Pons (tissue), 1 donor: ENCODE results near the gene FBXW5.

Source experiments
- DNase-seq: peaks from one replicate; pipeline ENCODE4 v3.0.0-alpha.2; 2016; ENCODE audit warnings: low spot score

FBXW5 gene

GRCh38 chr9:136961279-136962065, 16.9 kb upstream of the FBXW5 start:
- DNase-seq: no peak

- DNase-seq: no peak
Measured at GRCh38 chr9:136960938-136961275, 16.4 kb upstream of the FBXW5 start.

- no peak for DNase-seq
Measured at GRCh38 chr9:136960212-136960937, 15.8 kb upstream of the FBXW5 start.

DNA sequence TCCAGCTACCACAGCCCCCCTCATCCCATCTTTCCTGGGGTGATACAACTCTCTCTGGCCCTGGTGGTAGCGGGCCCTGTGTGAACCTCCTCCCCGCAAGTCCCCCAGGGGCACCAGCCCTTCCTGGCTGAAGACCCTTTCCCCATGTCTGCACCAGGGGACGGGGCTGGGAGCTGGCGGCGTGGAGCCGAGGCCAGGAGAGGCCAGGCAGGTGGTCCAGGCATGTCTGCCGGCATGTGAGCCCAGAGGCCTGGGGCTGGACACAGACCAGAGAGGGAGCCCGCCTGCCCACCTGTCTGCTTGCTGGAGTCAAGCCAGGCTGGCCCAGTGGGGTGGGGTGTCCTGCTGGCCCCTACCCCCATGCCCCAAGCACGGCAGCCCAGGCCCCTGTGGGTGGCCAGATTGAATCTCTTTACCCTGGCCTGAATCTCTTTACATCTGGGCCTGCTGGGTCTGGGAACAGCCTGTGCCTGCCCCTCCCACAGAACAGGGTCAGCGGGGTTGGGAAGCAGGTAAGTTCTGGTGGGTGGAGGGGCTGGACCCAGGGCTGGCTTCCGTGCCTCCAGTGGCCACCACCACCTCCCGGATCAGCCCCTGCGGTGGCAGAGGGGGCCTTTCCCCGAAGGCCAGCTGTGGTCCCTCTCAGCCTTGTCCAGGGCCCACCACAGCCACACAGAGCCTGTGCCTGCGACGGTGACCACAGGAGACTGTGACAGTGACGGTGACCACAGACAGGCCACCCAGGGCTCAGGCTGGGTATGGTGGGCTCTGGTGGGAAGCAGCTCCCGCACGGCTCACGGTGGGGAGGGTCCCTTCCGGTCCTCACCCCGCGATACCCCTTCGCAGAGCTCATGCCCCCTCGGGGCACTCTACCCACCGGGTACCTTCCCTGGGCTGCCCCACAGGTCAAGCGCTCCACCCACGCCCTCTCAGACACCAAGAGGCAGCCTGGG, 14.6 kb upstream of the FBXW5 start:
- no peak for DNase-seq

DNA sequence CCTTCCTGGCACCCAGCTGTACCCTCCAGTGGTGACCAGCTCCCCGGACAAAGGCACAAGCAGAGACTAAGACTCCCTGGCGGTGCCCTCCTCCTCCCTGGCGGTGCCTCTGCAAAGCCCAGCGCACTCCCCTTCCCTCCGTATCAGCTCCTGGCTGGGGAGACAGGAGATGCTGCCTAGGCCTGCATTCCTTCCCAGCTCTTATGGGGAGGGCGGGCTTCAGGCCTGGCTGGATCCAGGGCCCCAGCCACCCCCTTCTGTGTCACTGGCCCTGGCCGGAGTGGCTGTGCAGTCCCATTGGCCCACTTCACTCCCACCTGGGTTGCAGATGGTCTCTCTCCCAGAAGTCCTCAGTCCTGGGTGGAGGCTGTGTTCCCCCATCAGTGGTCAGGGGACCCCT, 13.9 kb upstream of the FBXW5 start:
- no peak for DNase-seq

- no peak for DNase-seq
Measured at GRCh38 chr9:136957901-136958300, 13.4 kb upstream of the FBXW5 start.

DNA sequence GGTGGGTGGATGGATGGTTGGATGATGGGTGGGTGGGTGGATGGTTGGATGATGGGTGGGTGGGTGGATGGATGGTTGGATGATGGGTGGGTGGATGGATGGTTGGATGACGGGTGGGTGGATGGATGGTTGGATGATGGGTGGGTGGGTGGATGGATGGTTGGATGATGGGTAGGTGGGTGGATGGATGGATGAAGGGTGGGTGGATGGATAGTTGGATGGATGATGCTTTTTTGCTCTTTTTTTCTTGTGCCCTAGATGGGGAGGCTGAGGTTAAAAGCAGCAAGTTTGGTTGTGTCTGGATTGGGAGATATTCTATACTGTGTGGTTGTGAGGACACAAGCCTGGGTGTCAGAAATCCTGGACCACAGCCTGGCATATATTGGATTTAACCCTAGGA, 12.9 kb upstream of the FBXW5 start:
- no peak for DNase-seq

DNA sequence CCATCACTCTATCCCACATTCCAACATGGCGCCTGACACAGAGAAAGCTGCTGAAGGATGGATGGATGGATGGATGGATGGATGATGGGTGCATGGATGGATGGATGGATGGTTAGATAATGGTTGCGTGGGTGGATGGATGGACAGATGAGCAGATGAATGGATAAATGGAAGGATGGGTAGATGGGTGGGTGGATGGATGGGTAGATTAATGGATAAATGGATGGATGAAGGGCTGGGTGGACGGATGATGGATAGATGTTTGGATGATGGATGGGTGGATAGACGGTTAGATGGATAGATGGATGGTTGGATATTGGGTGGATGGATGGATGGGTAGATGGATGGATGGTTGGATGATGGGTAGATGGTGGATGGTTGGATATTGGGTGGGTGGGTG, 12.1 kb upstream of the FBXW5 start:
- no peak for DNase-seq

DNA sequence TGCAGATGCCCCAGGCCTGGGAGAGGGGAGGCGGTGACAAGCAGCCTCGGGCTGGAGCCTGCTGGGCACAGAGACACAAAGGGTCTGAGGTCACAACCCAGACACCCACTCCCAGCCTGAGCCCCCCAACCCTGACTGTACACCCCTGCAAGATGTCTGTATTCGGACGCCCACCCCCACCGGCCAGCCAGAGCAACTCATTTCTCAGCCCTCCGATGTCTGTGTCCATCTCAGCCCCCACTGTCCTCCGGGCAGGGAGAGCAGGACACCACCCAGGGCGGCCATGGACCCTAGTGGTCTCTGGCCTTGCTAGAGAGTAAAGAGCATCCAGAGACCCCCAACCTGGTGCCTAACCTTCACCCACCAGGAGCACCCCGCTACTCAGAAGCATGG, 11.4 kb upstream of the FBXW5 start:
- no peak for DNase-seq

- DNase-seq: no peak
Measured at GRCh38 chr9:136955202-136955942, 10.8 kb upstream of the FBXW5 start.

DNA sequence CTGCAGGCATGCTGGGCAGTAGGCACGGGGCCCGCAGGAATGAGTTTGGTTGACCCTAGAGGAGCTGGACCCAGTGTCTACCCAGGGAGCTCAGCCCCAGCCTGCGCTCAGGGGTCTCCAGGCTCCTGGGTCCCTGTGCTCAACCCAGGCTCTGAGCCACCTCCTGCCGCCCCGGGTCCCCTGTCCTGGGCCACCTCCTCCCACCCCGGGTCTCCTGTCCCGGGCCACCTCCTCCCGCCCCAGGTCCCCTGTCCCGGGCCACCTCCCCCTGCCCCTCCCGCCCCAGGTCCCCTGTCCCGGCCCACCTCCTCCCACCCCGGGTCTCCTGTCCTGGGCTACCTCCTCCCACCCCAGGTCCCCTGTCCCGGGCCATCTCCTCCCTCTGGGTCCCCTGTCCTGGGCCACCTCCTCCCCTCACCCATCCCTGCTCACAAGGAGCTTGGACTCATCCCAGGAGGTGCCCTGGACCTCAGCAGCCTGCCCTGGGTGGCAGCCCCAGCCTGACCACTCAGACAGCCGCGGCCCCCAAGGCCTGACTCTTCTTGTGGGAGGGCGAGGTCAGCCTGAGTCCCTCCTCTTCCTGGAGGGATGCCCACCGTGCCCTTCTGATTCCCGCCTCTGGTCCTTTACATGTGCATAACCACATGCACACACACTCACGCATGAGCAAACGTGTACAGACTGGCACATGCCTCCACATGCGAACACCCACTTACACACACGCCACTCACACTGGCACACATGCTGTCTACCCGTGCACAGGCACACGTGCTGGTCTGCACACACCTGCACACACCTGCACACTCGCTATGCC, 9.9 kb upstream of the FBXW5 start:
- no peak for DNase-seq

- DNase-seq: no peak
Measured at GRCh38 chr9:136953771-136954269, 9.3 kb upstream of the FBXW5 start.

GRCh38 chr9:136952876-136953770, 8.6 kb upstream of the FBXW5 start:
- DNase-seq: no peak

- DNase-seq: no peak
Measured at GRCh38 chr9:136952321-136952850, 7.8 kb upstream of the FBXW5 start.

GRCh38 chr9:136951541-136952320, 7.2 kb upstream of the FBXW5 start, which contains the start of gene LCN12:
Gene LCN12, plus strand, starts transcription at chr9:136952273. Its CDS starts 55 bp downstream, at chr9:136952328.
- no peak for DNase-seq

DNA sequence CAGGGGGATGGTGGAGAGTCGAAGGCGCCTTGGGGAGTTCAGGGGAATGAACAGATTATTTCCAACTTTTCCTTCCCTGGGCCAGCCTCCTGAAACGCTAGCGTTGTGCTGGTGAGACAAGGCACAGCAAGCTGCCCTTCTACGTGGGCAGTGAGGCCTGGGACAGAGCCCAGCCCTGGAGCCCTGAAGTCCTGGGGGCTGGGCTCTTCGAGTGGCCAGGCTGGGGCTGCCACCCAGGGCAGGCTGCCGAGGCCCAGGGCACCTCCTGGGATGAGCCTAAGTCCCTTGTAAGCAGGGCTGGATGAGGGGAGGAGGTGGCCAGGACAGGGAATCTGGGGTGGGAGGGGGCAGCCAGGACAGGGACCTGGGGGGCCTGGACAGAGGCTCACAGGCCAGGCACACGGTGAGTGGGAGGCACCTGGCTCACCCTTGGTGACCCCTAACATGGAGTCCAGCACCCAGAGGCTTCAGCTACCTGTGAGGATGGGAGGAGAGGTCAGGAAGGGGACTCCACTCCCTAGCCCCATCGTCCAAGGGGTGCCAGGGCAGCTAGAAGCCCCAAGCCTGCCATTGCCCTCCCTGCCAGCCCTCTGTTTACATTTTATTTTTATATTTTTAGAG, 6.2 kb upstream of the FBXW5 start:
- DNase-seq: no peak

DNA sequence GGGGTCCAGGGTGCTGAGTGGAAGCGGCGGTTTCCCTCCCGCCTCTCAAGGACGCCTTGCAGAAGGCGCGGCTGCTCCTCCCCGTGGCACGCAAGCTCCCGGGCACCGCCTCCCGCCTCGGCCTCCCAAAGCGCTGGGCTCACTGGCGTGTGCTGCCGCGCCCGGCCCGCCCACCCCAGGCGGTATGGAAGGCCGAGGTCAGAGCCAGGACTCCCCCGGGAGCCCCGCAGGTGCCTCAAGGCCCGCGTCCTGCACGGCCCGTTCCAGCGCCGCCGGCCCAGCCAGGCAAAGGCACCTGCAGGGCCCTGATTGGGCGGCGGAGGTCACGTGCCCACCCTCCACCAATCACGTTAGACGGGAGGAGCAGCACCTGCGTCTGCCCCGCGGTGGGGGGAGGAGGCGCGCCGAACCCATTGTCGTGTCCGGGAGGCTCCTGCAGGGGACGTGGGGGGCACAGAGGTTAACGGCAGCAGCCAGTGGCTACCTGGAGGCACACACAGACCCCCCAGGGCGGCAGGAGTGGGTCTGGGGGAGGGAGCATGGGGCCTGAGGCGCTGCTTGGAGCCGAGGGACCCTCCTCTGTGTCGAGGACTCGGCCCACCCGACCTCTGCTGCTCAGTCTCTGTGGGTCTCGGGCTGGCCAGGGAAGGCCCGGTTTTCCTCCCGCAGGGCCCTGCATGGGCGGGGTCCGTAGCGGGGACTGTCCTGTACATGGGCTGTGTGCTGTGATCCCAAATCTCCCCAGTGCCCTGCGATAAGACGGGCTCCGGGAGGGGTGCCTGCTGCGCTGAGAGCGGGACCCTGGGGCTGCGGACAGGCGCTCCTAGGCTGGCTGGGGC, 5.5 kb upstream of the FBXW5 start:
- peak; percentile 93 for DNase-seq
